Measurements from ENCODE around the gene ZC3H12A.
A peak's percentile ranks its signal among the peaks of the same experiment; 100 is the strongest.

Gene ZC3H12A

DNA sequence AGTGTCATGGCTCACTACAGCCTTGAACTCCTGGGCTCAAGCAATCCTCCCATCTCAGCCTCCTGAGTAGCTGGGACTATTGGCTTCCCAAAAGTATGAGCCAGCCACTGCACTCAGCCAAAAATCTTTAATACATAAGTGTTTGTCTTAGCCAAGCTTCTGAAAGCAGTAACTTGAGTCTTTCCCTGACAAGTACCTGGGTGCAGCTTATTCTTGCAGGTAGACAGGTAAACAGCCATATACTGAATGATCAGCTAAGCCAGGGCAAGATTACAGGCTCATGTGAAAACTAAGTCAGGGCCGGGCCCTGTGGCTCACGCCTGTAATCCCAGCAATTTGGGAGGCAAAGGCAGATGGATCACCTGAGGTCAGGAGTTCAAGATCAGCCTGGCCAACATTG is 32.4 kb downstream of the ZC3H12A start:
- Histone ChIP-seq H3K36me3 (ENCODE audit: control insufficient read depth, insufficient read depth, low read length) (peaks cover 4% of the 10 kb centered on the region), H3K4me3 (ENCODE audit: low read length) (no peak overlapping the region), H3K9ac (ENCODE audit: low read length) (no peak overlapping the region), H3K79me2 (ENCODE audit: control insufficient read depth, insufficient read depth, low read length) (no peaks in the 10 kb centered on the region), H2BK120ac (ENCODE audit: low read depth, low read length) (no peak overlapping the region), H3K18ac (ENCODE audit: low read length) (no peak overlapping the region), H3K27ac (ENCODE audit: low read depth, low read length) (no peak overlapping the region), H2AK5ac (ENCODE audit: low read length) (no peak overlapping the region), H4K5ac (ENCODE audit: low read length) (no peak overlapping the region), H2BK15ac (replicated peaks; ENCODE audit: low read depth) (no peak overlapping the region), H2BK5ac (ENCODE audit: low read length) (no peak overlapping the region), H3K4me2 (ENCODE audit: low read length) (no peak overlapping the region), H3K79me1 (ENCODE audit: low read length) (no peaks in the 10 kb centered on the region), H3K27me3 (ENCODE audit: insufficient read depth, low read length, poor library complexity) (no peaks in the 10 kb centered on the region), H3K56ac (ENCODE audit: low read length) (no peak overlapping the region), H3K4ac (ENCODE audit: low read depth, low read length) (no peak overlapping the region), H3K23ac (ENCODE audit: low read length) (no peak overlapping the region), H3K4me1 (ENCODE audit: control insufficient read depth, low read depth, low read length) (no peaks in the 10 kb centered on the region), H4K8ac (ENCODE audit: low read depth, low read length) (no peak overlapping the region)
- WGBS (ENCODE audit: extremely low coverage, insufficient coverage, low lambda C conversion rate), result no CpG with 5 or more reads among the region's 2 CpGs
- no peak for DNase-seq

DNA sequence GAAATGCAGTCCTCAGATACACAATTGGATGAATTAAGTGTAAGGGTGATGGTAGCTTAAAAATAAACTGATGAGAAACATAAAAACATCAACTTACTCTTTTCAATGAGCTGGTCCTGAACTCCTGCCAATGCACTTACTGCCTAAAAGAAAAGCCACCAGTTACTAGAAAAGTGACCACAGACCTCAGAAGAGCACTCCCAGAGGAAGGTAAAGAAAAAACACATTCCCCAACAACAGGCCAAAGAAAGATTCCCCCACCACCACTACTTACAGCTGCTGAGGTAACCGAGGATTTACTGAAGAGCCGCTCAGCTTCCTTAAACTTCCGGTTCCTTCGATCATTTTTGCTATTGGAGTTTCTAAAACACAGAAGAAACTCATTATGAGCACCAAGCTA is 34.8 kb downstream of the ZC3H12A start:
- Histone ChIP-seq H3K79me1 (ENCODE audit: low read length) (peaks cover 3% of the 10 kb centered on the region), H2BK15ac (replicated peaks; ENCODE audit: low read depth) (no peak overlapping the region), H3K4me2 (ENCODE audit: low read length) (no peak overlapping the region), H2BK5ac (ENCODE audit: low read length) (no peak overlapping the region), H3K4me3 (ENCODE audit: low read length) (no peak overlapping the region), H4K5ac (ENCODE audit: low read length) (no peak overlapping the region), H3K27me3 (ENCODE audit: insufficient read depth, low read length, poor library complexity) (no peaks in the 10 kb centered on the region), H3K36me3 (ENCODE audit: control insufficient read depth, insufficient read depth, low read length) (peaks cover 2% of the 10 kb centered on the region), H4K8ac (ENCODE audit: low read depth, low read length) (no peak overlapping the region), H3K9ac (ENCODE audit: low read length) (no peak overlapping the region), H3K27ac (ENCODE audit: low read depth, low read length) (no peak overlapping the region), H2AK5ac (ENCODE audit: low read length) (no peak overlapping the region), H3K4ac (ENCODE audit: low read depth, low read length) (no peak overlapping the region), H3K79me2 (ENCODE audit: control insufficient read depth, insufficient read depth, low read length) (no peaks in the 10 kb centered on the region), H2BK120ac (ENCODE audit: low read depth, low read length) (no peak overlapping the region), H3K23ac (ENCODE audit: low read length) (no peak overlapping the region), H3K4me1 (ENCODE audit: control insufficient read depth, low read depth, low read length) (peaks cover 3% of the 10 kb centered on the region), H3K18ac (ENCODE audit: low read length) (no peak overlapping the region), H3K56ac (ENCODE audit: low read length) (no peak overlapping the region)
- DNase-seq, result peak; percentile 64
- no CpG with 5 or more reads among the region's 4 CpGs for WGBS (ENCODE audit: extremely low coverage, insufficient coverage, low lambda C conversion rate)

DNA sequence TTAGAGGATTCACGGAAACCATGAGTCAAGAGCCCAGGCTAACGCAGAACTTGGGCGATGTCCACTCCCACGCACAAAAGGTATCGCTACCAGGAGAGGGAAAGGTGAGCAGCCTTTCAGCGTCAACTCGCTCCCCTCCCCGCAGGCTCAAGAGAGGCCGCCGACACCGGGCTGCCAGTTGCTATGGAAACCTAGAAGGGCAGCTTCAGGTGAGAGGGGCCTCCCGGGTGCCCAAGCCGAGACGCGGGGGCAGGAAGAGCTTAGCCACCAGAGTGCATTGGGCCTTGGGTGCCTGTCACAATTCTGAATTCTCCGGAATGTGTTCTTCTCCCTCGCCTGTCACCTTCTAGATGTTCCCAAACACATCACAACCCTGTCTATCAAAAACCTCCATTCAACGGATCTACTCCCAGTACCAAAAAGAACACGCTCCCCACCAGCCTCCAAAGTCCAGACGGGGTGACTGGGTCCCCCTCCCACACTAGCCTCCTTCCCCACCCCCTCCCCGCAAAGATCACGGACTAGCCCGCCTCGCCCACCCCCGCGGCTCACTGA is 39.5 kb downstream of the ZC3H12A start:
- no CpG with 5 or more reads among the region's 26 CpGs for WGBS (ENCODE audit: extremely low coverage, insufficient coverage, low lambda C conversion rate)
- Histone ChIP-seq H3K4me1 (ENCODE audit: control insufficient read depth, low read depth, low read length) (peaks cover 3% of the 10 kb centered on the region), H2BK15ac (replicated peaks; ENCODE audit: low read depth) (no peak overlapping the region), H3K4me2 (ENCODE audit: low read length) (peak overlapping the region; percentile 53), H3K79me2 (ENCODE audit: control insufficient read depth, insufficient read depth, low read length) (no peaks in the 10 kb centered on the region), H3K23ac (ENCODE audit: low read length) (no peak overlapping the region), H4K5ac (ENCODE audit: low read length) (no peak overlapping the region), H2BK120ac (ENCODE audit: low read depth, low read length) (no peak overlapping the region), H3K18ac (ENCODE audit: low read length) (peak overlapping the region; percentile 94), H2BK5ac (ENCODE audit: low read length) (no peak overlapping the region), H4K8ac (ENCODE audit: low read depth, low read length) (no peak overlapping the region), H3K79me1 (ENCODE audit: low read length) (peaks cover 3% of the 10 kb centered on the region), H3K27me3 (ENCODE audit: insufficient read depth, low read length, poor library complexity) (no peaks in the 10 kb centered on the region), H3K56ac (ENCODE audit: low read length) (peak overlapping the region; percentile 97), H2AK5ac (ENCODE audit: low read length) (no peak overlapping the region), H3K9ac (ENCODE audit: low read length) (peak overlapping the region; percentile 91), H3K27ac (ENCODE audit: low read depth, low read length) (peak overlapping the region; percentile 82), H3K4ac (ENCODE audit: low read depth, low read length) (no peak overlapping the region), H3K4me3 (ENCODE audit: low read length) (peak overlapping the region; percentile 80), H3K36me3 (ENCODE audit: control insufficient read depth, insufficient read depth, low read length) (peaks cover under 1% of the 10 kb centered on the region)
- DNase-seq, result peak; percentile 81

DNA sequence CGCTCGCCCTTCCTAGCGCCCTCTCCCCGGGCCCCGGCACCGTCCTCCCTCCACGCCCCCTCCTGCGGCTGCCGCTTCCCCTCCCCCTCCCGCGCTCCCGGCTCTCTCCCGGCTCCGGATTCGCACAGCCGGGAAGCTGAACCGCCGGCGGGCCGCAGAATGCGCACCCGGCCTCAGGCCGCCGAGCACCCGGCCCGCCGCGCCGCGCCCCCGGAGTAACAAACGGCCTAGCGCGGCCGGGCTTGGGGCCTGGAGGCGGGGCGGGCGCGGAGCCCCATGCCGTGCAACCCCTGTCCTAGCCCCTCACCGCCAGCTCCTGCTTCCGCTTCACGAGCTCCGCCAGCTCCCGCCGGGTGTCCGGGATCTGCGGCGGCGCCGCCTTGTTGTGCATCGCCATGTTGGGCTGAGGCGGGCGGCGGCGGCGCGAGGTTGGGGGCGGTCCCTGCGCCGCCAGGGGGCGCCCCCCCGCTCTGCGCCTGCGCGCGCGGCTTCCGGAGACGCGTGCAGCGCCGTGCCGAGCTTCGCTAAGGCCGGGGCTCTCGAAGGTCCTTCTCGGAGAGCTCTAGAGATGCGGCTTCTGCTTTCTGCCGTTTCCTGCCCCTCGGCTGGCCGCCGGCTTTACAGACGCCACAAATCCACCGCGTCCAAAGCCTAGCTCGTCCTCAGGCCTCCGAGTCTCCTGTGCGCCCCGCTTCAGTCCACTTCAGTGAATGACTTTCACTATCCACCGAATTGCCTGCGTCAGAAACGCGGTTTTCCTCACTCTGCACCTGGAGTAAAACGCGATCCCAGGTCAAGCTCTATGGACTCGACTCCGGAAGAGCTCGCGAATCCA is 40.2 kb downstream of the ZC3H12A start, which contains the start of gene MEAF6:
Gene MEAF6 (minus strand): TSS at position 417 of the 835 bp plus-strand sequence. CDS start 20 bp downstream, at position 397.
- Histone ChIP-seq H3K4ac (ENCODE audit: low read depth, low read length) (peak within 1 kb of the TSS; percentile 90), H2BK120ac (ENCODE audit: low read depth, low read length) (no peak within 1 kb of the TSS), H3K4me1 (ENCODE audit: control insufficient read depth, low read depth, low read length) (peaks cover 3% of the 10 kb centered on the region), H3K79me1 (ENCODE audit: low read length) (peaks cover 3% of the 10 kb centered on the region), H3K23ac (ENCODE audit: low read length) (peak within 1 kb of the TSS; percentile 34), H4K5ac (ENCODE audit: low read length) (no peak within 1 kb of the TSS), H2BK15ac (replicated peaks; ENCODE audit: low read depth) (peak within 1 kb of the TSS; percentile 15), H3K56ac (ENCODE audit: low read length) (peak within 1 kb of the TSS; percentile 97), H3K9ac (ENCODE audit: low read length) (peak within 1 kb of the TSS; percentile 91), H2BK5ac (ENCODE audit: low read length) (no peak within 1 kb of the TSS), H3K27me3 (ENCODE audit: insufficient read depth, low read length, poor library complexity) (no peaks in the 10 kb centered on the region), H3K4me2 (ENCODE audit: low read length) (peak within 1 kb of the TSS; percentile 84), H3K36me3 (ENCODE audit: control insufficient read depth, insufficient read depth, low read length) (no peaks in the 10 kb centered on the region), H3K4me3 (ENCODE audit: low read length) (peak within 1 kb of the TSS; percentile 80), H3K18ac (ENCODE audit: low read length) (peak within 1 kb of the TSS; percentile 94), H4K8ac (ENCODE audit: low read depth, low read length) (no peak within 1 kb of the TSS), H3K79me2 (ENCODE audit: control insufficient read depth, insufficient read depth, low read length) (no peaks in the 10 kb centered on the region), H2AK5ac (ENCODE audit: low read length) (no peak within 1 kb of the TSS), H3K27ac (ENCODE audit: low read depth, low read length) (peak within 1 kb of the TSS; percentile 86)
- DNase-seq, result peak; percentile 90
- no CpG with 5 or more reads among the region's 100 CpGs for WGBS (ENCODE audit: extremely low coverage, insufficient coverage, low lambda C conversion rate)

DNA sequence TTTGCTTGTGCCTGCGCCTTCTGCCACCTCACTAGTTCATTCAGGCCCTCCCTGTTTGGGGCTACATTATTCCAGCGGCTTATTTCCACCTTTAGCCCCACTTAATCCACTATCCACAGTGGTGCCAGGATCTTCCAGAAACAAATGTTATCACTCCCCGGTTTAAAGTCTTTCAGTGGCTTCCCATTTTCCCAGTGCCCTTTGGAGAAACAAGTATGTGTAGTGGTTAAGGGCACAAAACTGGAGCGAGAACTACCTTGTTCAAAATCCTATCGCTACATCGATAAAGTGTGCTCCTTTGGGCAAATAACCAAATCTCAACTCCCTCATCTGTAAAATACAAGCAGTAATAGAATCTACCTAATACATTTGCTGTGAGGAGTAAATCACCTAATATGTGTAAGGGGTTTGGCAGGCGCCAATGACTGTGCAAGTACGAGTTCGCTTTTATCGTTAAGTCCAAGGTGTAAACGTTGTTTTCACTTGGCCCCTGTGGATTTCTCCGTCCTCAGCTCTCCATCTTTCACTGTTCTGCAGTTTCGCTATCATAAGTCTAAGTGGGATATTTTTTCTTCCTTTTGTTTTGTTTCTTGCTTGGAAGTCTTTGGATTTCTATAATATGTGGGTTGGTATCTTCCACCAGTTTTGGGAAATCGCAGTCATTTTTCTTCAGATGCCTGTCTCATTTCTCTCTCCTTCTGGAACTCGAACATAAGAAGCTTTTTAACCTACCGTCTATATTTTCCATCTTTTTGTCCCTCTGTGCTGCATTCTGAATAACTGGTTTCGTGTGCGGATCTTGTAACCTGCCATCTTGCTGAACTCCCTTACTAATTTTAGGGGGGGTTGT is 41.0 kb downstream of the ZC3H12A start:
- H4K8ac ChIP-seq (ENCODE audit: low read depth, low read length), result no peak overlapping the region
- peak overlapping the region; percentile 92 for H3K56ac ChIP-seq (ENCODE audit: low read length)
- H3K18ac ChIP-seq (ENCODE audit: low read length), result no peak overlapping the region
- H3K4me3 ChIP-seq (ENCODE audit: low read length), result no peak overlapping the region
- H2BK5ac ChIP-seq (ENCODE audit: low read length), result no peak overlapping the region
- no peak overlapping the region for H2BK120ac ChIP-seq (ENCODE audit: low read depth, low read length)
- no peaks in the 10 kb centered on the region for H3K36me3 ChIP-seq (ENCODE audit: control insufficient read depth, insufficient read depth, low read length)
- H3K9ac ChIP-seq (ENCODE audit: low read length), result peak overlapping the region; percentile 79
- no CpG with 5 or more reads among the region's 18 CpGs for WGBS (ENCODE audit: extremely low coverage, insufficient coverage, low lambda C conversion rate)
- H3K27ac ChIP-seq (ENCODE audit: low read depth, low read length), result peak overlapping the region; percentile 86
- H3K4me1 ChIP-seq (ENCODE audit: control insufficient read depth, low read depth, low read length), result peaks cover 3% of the 10 kb centered on the region
- no peak overlapping the region for H3K23ac ChIP-seq (ENCODE audit: low read length)
- no peak overlapping the region for H4K5ac ChIP-seq (ENCODE audit: low read length)
- no peaks in the 10 kb centered on the region for H3K27me3 ChIP-seq (ENCODE audit: insufficient read depth, low read length, poor library complexity)
- no peak overlapping the region for H2BK15ac ChIP-seq (replicated peaks; ENCODE audit: low read depth)
- H3K79me2 ChIP-seq (ENCODE audit: control insufficient read depth, insufficient read depth, low read length), result no peaks in the 10 kb centered on the region
- H2AK5ac ChIP-seq (ENCODE audit: low read length), result no peak overlapping the region
- DNase-seq, result no peak
- H3K4me2 ChIP-seq (ENCODE audit: low read length), result peak overlapping the region; percentile 84
- H3K79me1 ChIP-seq (ENCODE audit: low read length), result peaks cover 3% of the 10 kb centered on the region
- H3K4ac ChIP-seq (ENCODE audit: low read depth, low read length), result peak overlapping the region; percentile 87
